ENCODE data around the gene SNCG.
"Not testable (repeated sequence)": the region's sequence is repeated elsewhere in the genome, so short reads cannot be mapped to it uniquely, and the experiment has no call there.

Gene SNCG

DNA sequence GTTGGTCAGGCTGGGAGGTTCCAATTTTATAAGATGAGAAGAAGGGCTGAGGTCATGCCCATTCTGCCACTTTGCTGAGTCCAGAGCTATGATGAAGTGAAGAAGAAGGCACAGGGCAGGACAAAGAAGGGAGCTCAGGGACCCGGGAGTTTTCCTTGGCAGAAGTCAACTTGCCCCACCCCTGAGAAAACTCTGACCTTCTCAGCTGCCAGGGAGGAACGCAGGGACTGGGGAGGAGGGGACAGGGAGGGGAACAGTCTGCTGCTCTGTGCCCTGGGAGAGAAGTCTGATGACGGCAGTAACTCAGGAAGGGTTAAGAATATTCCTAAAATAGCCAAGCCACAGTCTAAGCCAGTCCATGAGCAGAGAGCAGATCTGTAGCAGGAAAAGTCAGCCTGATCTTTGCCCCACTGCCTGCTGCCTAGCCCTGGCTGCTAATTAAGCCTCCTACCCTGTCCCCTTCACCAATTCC, 21.6 kb downstream of the SNCG start:
- H3K36me3 ChIP-seq (replicated peaks; ENCODE audit: insufficient read depth, low read length): no peaks in the 10 kb centered on the region
- H3K9me3 ChIP-seq (replicated peaks; ENCODE audit: insufficient read depth, low read length): no peaks in the 10 kb centered on the region
- no peaks in the 10 kb centered on the region for H3F3A ChIP-seq (ENCODE audit: insufficient read depth, low read length)
- H3K4me1 ChIP-seq (ENCODE audit: low read length): no peaks in the 10 kb centered on the region
- no peaks in the 10 kb centered on the region for H3K9me2 ChIP-seq (replicated peaks; ENCODE audit: insufficient read depth, low read length)
- no peak overlapping the region for H2AFZ ChIP-seq (ENCODE audit: low read length)
- no peak for TF ChIP-seq EZH2phosphoT487 (IDR thresholded peaks at IDR 0.05; ENCODE audit: low read length)
- TF ChIP-seq EZH2 (optimal IDR thresholded peaks at IDR 0.05; ENCODE audit: low read depth, low read length): no peak
- TF ChIP-seq, protein P1, sequence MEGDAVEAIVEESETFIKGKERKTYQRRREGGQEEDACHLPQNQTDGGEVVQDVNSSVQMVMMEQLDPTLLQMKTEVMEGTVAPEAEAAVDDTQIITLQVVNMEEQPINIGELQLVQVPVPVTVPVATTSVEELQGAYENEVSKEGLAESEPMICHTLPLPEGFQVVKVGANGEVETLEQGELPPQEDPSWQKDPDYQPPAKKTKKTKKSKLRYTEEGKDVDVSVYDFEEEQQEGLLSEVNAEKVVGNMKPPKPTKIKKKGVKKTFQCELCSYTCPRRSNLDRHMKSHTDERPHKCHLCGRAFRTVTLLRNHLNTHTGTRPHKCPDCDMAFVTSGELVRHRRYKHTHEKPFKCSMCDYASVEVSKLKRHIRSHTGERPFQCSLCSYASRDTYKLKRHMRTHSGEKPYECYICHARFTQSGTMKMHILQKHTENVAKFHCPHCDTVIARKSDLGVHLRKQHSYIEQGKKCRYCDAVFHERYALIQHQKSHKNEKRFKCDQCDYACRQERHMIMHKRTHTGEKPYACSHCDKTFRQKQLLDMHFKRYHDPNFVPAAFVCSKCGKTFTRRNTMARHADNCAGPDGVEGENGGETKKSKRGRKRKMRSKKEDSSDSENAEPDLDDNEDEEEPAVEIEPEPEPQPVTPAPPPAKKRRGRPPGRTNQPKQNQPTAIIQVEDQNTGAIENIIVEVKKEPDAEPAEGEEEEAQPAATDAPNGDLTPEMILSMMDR (IDR thresholded peaks at IDR 0.05; ENCODE audit: low read length): no peak
- no peaks in the 10 kb centered on the region for H3K27me3 ChIP-seq (replicated peaks; ENCODE audit: insufficient read depth, low read length)
- H4K20me1 ChIP-seq (ENCODE audit: insufficient read depth, low read length): no peaks in the 10 kb centered on the region
- H3K4me2 ChIP-seq (ENCODE audit: low read depth, low read length): no peak overlapping the region
- DNase-seq: no peak
- no peak overlapping the region for H3K27ac ChIP-seq (ENCODE audit: low read length)
- no peaks in the 10 kb centered on the region for H3K79me2 ChIP-seq (ENCODE audit: low read length)
- no peak overlapping the region for H3K4me3 ChIP-seq (ENCODE audit: low read length)
- no peak overlapping the region for H3K9ac ChIP-seq (ENCODE audit: low read length)

- not testable (repeated sequence) for H3K27me3 ChIP-seq (replicated peaks; ENCODE audit: insufficient read depth, low read length); H4K20me1 ChIP-seq (ENCODE audit: insufficient read depth, low read length); H3K9me2 ChIP-seq (replicated peaks; ENCODE audit: insufficient read depth, low read length); H3K9me3 ChIP-seq (replicated peaks; ENCODE audit: insufficient read depth, low read length); DNase-seq; H3K79me2 ChIP-seq (ENCODE audit: low read length); H3F3A ChIP-seq (ENCODE audit: insufficient read depth, low read length); H3K36me3 ChIP-seq (replicated peaks; ENCODE audit: insufficient read depth, low read length); H3K4me1 ChIP-seq (ENCODE audit: low read length); H3K9ac ChIP-seq (ENCODE audit: low read length); H3K27ac ChIP-seq (ENCODE audit: low read length); H2AFZ ChIP-seq (ENCODE audit: low read length); H3K4me3 ChIP-seq (ENCODE audit: low read length); H3K4me2 ChIP-seq (ENCODE audit: low read depth, low read length)
Observed at GRCh38 chr10:86981020-86981419, 22.6 kb downstream of the SNCG start.

GRCh38 chr10:86981716-86982115, 23.3 kb downstream of the SNCG start:
- TF ChIP-seq, protein P1 (IDR thresholded peaks at IDR 0.05; ENCODE audit: low read length): no peak
- TF ChIP-seq EZH2 (optimal IDR thresholded peaks at IDR 0.05; ENCODE audit: low read depth, low read length): no peak
- no peak for TF ChIP-seq EZH2phosphoT487 (IDR thresholded peaks at IDR 0.05; ENCODE audit: low read length)
- Histone ChIP-seq H2AFZ (ENCODE audit: low read length) (no peak overlapping the region), H3K27ac (ENCODE audit: low read length) (no peak overlapping the region), H3K9ac (ENCODE audit: low read length) (no peak overlapping the region), H3K4me1 (ENCODE audit: low read length) (no peaks in the 10 kb centered on the region), H4K20me1 (ENCODE audit: insufficient read depth, low read length) (no peaks in the 10 kb centered on the region), H3F3A (ENCODE audit: insufficient read depth, low read length) (no peaks in the 10 kb centered on the region), H3K27me3 (replicated peaks; ENCODE audit: insufficient read depth, low read length) (no peaks in the 10 kb centered on the region), H3K36me3 (replicated peaks; ENCODE audit: insufficient read depth, low read length) (no peaks in the 10 kb centered on the region), H3K9me2 (replicated peaks; ENCODE audit: insufficient read depth, low read length) (no peaks in the 10 kb centered on the region), H3K9me3 (replicated peaks; ENCODE audit: insufficient read depth, low read length) (no peaks in the 10 kb centered on the region), H3K4me2 (ENCODE audit: low read depth, low read length) (no peak overlapping the region), H3K4me3 (ENCODE audit: low read length) (no peak overlapping the region), H3K79me2 (ENCODE audit: low read length) (no peaks in the 10 kb centered on the region)
- no peak for DNase-seq

DNA sequence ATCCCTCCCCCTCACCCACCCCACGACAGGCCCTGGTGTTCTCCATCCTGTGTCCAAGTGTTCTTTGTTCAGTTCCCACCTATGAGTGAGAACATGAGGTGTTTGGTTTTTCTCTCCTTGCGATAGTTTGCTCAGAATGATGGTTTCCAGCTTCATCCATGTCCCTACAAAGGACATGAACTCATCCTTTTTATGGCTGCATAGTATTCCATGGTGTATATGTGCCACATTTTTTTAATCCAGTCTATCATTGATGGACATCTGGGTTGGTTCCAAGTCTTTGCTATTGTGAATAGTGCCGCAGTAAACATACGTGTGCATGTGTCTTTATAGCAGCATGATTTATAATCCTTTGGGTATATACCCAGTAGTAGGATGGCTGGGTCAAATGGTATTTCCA, 26.1 kb downstream of the SNCG start:
- H3K4me3 ChIP-seq (ENCODE audit: low read length); H3K27me3 ChIP-seq (replicated peaks; ENCODE audit: insufficient read depth, low read length); H2AFZ ChIP-seq (ENCODE audit: low read length); H3K79me2 ChIP-seq (ENCODE audit: low read length); H3K9me2 ChIP-seq (replicated peaks; ENCODE audit: insufficient read depth, low read length); H3K9ac ChIP-seq (ENCODE audit: low read length); H3K4me1 ChIP-seq (ENCODE audit: low read length); H3K4me2 ChIP-seq (ENCODE audit: low read depth, low read length); H3K36me3 ChIP-seq (replicated peaks; ENCODE audit: insufficient read depth, low read length); H3F3A ChIP-seq (ENCODE audit: insufficient read depth, low read length); DNase-seq; H3K27ac ChIP-seq (ENCODE audit: low read length); H3K9me3 ChIP-seq (replicated peaks; ENCODE audit: insufficient read depth, low read length); H4K20me1 ChIP-seq (ENCODE audit: insufficient read depth, low read length): not testable (repeated sequence)

Measured in MM.1S (cell line).